OCI-LY1 (cell line): Measurements from ENCODE around the gene PSAP.

Experiments
- EZH2 ChIP-seq: fragments of 200-600 bp; sonication (generic), shearing (Covaris generic); IDR thresholded peaks from 2 replicates; pipeline ENCODE4 v1.8.0; 2017; ENCODE audit warnings: borderline replicate concordance, mixed run types, mild to moderate bottlenecking, antibody characterized with exemption, low read length, moderate library complexity, mixed read lengths
- TF ChIP-seq, protein P1 (sequence below): fragments of 200-600 bp; sonication (generic), shearing (Covaris generic); IDR thresholded peaks from 2 replicates; pipeline ENCODE4 v1.5.1; 2017; ENCODE audit warnings: mild to moderate bottlenecking, antibody characterized with exemption, low read length, moderate library complexity, mixed read lengths

DNA sequence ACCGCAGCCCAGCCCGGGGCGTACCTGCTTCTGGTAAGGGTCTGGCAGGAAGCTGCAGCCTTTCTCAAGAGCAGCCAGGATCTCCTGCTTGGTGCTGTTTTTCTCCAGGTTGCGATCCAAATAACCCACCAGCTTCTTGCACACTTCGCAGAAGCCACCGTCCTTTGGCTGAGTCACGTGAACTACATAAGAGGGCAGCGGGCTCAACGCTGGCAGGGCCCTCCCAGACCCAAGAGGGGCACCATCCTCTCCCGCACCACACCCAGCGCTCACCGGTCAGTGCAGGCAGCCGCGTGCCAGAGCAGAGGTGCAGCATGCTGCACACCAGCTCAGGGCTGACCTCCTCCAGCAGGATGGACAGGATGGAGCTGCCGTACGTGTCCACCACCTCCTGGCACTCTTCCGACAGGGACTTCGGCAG lies 31.6 kb downstream of the PSAP start:
- TF ChIP-seq, protein P1, sequence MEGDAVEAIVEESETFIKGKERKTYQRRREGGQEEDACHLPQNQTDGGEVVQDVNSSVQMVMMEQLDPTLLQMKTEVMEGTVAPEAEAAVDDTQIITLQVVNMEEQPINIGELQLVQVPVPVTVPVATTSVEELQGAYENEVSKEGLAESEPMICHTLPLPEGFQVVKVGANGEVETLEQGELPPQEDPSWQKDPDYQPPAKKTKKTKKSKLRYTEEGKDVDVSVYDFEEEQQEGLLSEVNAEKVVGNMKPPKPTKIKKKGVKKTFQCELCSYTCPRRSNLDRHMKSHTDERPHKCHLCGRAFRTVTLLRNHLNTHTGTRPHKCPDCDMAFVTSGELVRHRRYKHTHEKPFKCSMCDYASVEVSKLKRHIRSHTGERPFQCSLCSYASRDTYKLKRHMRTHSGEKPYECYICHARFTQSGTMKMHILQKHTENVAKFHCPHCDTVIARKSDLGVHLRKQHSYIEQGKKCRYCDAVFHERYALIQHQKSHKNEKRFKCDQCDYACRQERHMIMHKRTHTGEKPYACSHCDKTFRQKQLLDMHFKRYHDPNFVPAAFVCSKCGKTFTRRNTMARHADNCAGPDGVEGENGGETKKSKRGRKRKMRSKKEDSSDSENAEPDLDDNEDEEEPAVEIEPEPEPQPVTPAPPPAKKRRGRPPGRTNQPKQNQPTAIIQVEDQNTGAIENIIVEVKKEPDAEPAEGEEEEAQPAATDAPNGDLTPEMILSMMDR, result no peak
- TF ChIP-seq EZH2, result no peak
